GM19239 (cell line): ENCODE data around the gene FAM72D.
"Not testable (repeated sequence)": the region's sequence is repeated elsewhere in the genome, so short reads cannot be mapped to it uniquely, and the experiment has no call there.

ENCODE experiments used
- DNase-seq: peaks from one replicate; pipeline ENCODE4 v3.0.0; 2011; ENCODE audit warnings: low spot score; ENCODE audit not compliant: insufficient read length
- FAIRE-seq: peaks from 2 replicates; lab custom pipeline; 2011; peaks lifted over from hg19 to GRCh38; lab: Jason Lieb, UNC

Gene FAM72D

GRCh38 chr1:145095284-145096057 is at the start of gene FAM72D, which contains the start of gene SRGAP2B:
Gene FAM72D, plus strand, starts transcription at chr1:145095974. Its CDS starts 874 bp downstream, at chr1:145096848.
Gene SRGAP2B, minus strand, starts transcription at chr1:145095328. Its CDS starts 2,427 bp downstream, at chr1:145092901.
- FAIRE-seq = peak; percentile 54

GRCh38 chr1:145047553-145047952 is 48.2 kb upstream of the FAM72D start:
- DNase-seq, FAIRE-seq: not testable (repeated sequence)

More at GRCh38 chr1:145095284-145096057, at the start of gene FAM72D, which contains the start of gene SRGAP2B:
- not testable (repeated sequence) for DNase-seq

GRCh38 chr1:145048181-145048856 is 47.5 kb upstream of the FAM72D start:
- FAIRE-seq, DNase-seq: not testable (repeated sequence)

GRCh38 chr1:145052019-145052776 is 43.6 kb upstream of the FAM72D start:
- FAIRE-seq, DNase-seq: not testable (repeated sequence)

GRCh38 chr1:145053428-145053827 is 42.3 kb upstream of the FAM72D start:
- FAIRE-seq, DNase-seq: not testable (repeated sequence)

GRCh38 chr1:145055217-145055760 is 40.5 kb upstream of the FAM72D start:
- DNase-seq, FAIRE-seq: not testable (repeated sequence)

- not testable (repeated sequence) for FAIRE-seq, DNase-seq
Measured at GRCh38 chr1:145058184-145058583, 37.6 kb upstream of the FAM72D start.

- FAIRE-seq, DNase-seq: not testable (repeated sequence)
Measured at GRCh38 chr1:145063285-145063684, 32.5 kb upstream of the FAM72D start.

- DNase-seq, FAIRE-seq: not testable (repeated sequence)
Measured at GRCh38 chr1:145063941-145064648, 31.7 kb upstream of the FAM72D start.

GRCh38 chr1:145065194-145065826 is 30.5 kb upstream of the FAM72D start:
- FAIRE-seq, DNase-seq: not testable (repeated sequence)

- not testable (repeated sequence) for DNase-seq, FAIRE-seq
Measured at GRCh38 chr1:145066486-145066885, 29.3 kb upstream of the FAM72D start.

- not testable (repeated sequence) for DNase-seq, FAIRE-seq
Measured at GRCh38 chr1:145071569-145071968, 24.2 kb upstream of the FAM72D start.

GRCh38 chr1:145074021-145074559 is 21.7 kb upstream of the FAM72D start:
- not testable (repeated sequence) for FAIRE-seq, DNase-seq

GRCh38 chr1:145076877-145077276 is 18.9 kb upstream of the FAM72D start:
- FAIRE-seq, DNase-seq: not testable (repeated sequence)

- not testable (repeated sequence) for DNase-seq, FAIRE-seq
Measured at GRCh38 chr1:145077872-145078786, 17.6 kb upstream of the FAM72D start.

GRCh38 chr1:145078787-145079370 is 16.9 kb upstream of the FAM72D start:
- not testable (repeated sequence) for FAIRE-seq, DNase-seq

- not testable (repeated sequence) for FAIRE-seq, DNase-seq
Measured at GRCh38 chr1:145079737-145080136, 16.0 kb upstream of the FAM72D start.
